Fibroblast of the aortic adventitia (primary cell): Measurements from ENCODE around the gene SFT2D1. TPM values are rescaled to one million over a fixed set of nuclear protein-coding genes. Genes with fewer than 3 reads are reported as not detected.
A peak's percentile ranks its signal among the peaks of the same experiment; 100 is the strongest.
"Not testable (repeated sequence)": the region's sequence is repeated elsewhere in the genome, so short reads cannot be mapped to it uniquely, and the experiment has no call there.

ENCODE experiments used
- DNase-seq: peaks from one replicate; pipeline ENCODE4 v3.0.0-alpha.2; 2010; ENCODE audit warnings: low read depth
- H3K4me3 ChIP-seq: 2 replicates; pipeline ENCODE4 v1.5.1; 2011; ENCODE audit warnings: low read depth, mild to moderate bottlenecking, control low read depth, low read length, moderate library complexity
- total RNA-seq: library from RNA; depleted of rRNA; stranded (reverse); fragments of >200 nt; gene quantifications from 2 replicates; pipeline ENCODE4 v1.2.3, GENCODE V29; 2012; ENCODE audit warnings: low replicate concordance
- TF ChIP-seq, protein P1 (sequence below): IDR thresholded peaks from 2 replicates; pipeline ENCODE4 v1.5.1; 2011; ENCODE audit warnings: mild to moderate bottlenecking, low read length, control low read depth, inconsistent platforms; ENCODE audit not compliant: insufficient read depth

Gene SFT2D1
- 10.8 and 37.7 TPM in 2 replicates for total RNA-seq

DNA sequence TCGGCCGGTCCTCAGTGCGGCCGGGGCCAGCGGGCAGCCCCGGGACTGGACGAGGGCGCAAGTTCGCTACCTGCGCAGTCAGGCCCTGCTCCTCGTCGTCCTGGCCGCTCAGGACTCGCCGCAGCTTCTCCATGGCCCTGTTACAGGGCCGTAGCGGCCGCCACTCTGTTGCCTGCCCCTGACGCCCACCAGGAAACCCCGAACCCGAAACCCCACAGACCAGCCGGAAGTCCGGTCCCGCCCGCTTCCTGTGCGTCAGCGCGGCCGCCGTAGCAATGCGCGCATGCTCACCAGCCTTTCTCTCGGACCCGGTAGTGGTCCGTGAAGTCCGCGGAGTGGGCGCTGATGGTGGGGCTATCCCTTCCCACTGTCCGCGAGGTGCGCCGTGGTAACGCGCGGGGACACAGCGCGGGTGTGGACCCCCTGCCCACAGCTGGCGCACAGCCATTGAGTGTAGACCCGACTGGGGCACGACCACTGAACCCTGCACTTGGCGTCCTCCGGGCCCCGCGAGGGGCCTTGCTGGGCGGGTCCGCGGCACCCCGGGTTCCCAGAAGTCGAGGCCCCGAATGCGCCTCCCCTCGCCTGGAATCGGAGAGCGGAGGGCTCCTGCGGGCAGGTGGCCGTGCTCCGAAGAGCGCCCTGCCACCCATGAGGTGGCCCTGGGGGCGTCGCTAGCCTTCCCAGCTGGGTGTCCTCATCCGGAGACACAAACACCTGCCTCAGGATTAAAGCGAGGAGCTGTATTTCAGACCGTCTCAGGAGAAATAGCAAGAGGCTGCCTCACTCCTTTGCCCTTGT, at the start of gene SFT2D1:
Gene SFT2D1 (minus strand): TSS at position 197 of the 801 bp plus-strand sequence. CDS start 64 bp downstream, at position 133.
- DNase-seq: peak; percentile 81
- TF ChIP-seq, protein P1, sequence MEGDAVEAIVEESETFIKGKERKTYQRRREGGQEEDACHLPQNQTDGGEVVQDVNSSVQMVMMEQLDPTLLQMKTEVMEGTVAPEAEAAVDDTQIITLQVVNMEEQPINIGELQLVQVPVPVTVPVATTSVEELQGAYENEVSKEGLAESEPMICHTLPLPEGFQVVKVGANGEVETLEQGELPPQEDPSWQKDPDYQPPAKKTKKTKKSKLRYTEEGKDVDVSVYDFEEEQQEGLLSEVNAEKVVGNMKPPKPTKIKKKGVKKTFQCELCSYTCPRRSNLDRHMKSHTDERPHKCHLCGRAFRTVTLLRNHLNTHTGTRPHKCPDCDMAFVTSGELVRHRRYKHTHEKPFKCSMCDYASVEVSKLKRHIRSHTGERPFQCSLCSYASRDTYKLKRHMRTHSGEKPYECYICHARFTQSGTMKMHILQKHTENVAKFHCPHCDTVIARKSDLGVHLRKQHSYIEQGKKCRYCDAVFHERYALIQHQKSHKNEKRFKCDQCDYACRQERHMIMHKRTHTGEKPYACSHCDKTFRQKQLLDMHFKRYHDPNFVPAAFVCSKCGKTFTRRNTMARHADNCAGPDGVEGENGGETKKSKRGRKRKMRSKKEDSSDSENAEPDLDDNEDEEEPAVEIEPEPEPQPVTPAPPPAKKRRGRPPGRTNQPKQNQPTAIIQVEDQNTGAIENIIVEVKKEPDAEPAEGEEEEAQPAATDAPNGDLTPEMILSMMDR: no peak
- H3K4me3 ChIP-seq: peak within 1 kb of the TSS; percentile 99

DNA sequence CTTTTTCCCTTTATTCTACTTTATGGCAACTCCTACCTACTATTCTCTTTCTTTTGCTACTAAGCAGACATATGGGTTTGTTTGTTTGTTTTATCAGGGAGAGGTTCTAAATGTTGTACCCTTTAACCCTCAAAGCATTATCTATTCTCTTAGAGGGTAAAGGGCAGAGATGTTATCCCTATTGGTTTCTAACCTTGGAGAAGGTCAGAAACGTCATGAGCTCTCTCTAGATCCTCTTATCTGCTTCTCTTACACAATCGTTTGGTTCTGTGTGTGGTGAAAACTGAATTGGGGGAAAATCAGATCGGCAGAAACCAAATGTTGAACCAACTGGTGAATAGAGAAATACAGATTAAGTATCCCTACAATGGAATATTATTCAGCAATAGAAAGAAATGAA, 46.8 kb upstream of the SFT2D1 start:
- no peak for DNase-seq
- TF ChIP-seq, protein P1: no peak
- no peak overlapping the region for H3K4me3 ChIP-seq

DNA sequence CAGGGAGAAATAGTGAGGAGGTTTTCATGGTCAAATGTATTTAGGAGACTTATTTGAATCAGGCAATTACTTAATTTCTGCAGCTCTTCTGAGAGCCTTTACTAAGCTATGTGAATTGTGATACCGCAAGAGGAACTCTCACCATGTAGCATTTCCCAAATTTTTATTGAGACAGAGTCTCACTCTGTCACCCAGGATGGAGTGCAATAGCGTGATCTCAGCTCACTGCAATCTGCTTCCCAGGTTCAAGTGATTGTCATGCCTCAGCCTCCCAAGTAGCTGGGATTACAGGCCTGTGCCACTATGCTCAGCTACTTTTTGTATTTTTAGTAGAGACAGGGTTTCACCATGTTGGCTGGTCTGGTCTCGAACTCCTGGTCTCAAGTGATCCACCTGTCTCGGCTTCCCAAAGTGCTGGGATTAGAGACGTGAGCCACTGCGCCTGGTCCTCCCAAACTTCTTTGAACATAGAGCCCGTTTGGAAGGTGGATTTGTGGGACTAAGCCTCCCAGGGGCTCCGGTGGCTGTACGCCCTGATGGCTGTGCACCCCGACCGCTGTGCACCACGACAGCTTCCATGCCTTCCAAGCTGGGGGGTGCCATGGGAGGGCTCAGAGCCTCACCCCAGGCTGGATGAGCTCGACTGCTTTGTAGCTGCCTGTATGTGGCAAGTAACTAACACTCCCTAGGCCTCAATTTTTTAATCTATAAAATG, 46.1 kb upstream of the SFT2D1 start:
- no peak for DNase-seq
- no peak overlapping the region for H3K4me3 ChIP-seq
- TF ChIP-seq, protein P1: no peak

DNA sequence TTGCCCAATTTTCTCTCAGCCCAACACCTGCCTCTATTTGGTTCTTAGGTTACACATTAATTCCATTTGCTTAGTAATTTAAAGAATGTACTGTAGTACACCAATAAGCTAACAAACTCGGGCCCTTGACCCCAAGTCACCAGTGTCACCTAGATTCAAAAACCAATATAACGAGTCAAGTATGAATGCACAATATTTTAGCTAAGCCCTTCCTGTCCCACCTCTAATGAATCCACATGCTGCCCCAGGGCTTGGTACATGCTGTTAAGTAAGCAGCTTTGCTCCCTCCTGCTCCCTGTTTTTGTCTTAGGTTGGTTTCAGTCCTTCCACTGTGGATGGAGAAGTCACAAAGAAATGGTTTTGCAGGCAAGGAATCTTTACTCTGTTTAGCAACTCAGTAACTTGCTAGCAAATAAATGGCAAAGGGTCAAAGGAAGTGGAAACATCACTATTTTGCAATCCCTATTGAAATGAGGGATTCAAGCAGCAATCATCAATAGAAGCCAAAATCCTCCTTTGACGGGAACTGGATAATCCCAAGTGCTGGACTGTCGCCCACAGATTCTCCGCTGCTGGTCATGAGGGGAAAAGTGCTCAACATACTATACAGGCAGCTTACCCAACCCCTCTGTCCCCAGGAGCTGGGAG, 45.4 kb upstream of the SFT2D1 start:
- TF ChIP-seq, protein P1: no peak
- no peak for DNase-seq
- no peak overlapping the region for H3K4me3 ChIP-seq

DNA sequence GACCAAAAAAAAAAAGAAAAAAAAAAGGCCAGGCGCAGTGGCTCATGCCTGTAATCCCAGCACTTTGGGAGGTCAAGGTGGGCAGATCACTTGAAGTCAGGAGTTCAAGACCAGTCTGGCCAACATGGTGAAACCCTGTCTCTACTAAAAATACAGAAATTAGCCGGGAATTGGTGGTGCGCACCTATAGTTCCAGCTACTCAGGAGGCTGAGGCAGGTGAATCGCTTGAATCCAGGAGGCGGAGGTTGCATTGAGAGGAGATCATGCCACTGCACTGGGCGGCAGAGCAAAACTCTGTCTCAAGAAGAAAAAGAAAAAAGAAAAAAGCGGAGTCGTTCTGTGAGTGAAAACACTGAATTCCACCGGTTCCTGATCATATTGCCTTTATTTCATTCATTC, 44.8 kb upstream of the SFT2D1 start:
- H3K4me3 ChIP-seq, DNase-seq: not testable (repeated sequence)

DNA sequence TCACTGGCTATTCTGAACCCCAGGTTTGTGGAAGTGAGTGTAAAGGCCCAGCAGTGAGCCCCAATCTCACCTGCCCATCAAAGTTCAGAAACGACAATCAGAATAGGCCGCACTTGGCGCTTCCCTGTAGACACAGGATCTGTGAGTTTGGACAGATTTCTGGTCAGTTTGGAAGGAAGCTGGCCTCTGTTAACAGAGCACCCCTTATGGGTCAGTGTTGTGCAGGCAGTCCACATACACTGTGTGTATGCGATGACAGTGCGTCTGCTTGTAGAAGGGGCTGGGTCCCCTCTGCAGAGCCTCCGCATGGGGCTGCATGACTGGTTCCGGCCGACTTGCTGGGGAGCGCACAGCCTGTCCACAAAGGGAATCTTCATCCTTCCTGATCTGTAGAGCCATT, 43.8 kb upstream of the SFT2D1 start:
- DNase-seq: no peak
- TF ChIP-seq, protein P1: no peak
- no peak overlapping the region for H3K4me3 ChIP-seq

DNA sequence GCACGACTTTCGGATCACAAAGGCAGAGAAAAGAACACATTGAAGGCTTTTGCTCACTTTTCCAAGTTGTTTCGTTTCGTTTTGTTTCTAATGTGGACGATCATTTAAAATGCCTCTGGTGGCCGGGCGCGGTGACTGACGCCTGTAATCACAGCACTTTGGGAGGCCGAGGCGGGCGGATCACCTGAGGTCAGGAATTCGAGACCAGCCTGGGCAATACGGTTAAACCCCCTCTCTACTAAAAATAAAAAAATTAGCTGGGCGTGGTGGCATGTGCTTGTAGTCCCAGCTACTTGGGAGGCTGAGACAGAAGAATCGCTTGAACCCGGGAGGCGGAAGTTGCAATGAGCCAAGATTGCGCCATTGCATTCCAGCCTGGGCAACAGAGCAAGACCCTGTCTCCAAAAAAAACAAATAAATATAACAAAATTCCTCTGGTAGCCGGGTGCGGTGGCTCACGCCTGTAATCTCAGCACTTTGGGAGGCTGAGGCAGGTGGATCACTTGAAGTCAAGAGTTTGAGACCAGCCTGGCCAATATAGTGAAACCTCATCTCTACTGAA, 41.5 kb upstream of the SFT2D1 start:
- peak overlapping the region; percentile 76 for H3K4me3 ChIP-seq
- TF ChIP-seq, protein P1: peak; percentile 33
- peak; percentile 22 for DNase-seq
